T-helper 2 cell treated with Interferon-gamma antibody and Interleukin-4, amounts not matched to agents 100 ng/mL and 5 ng/mL, for 36 hours (primary cell): Measurements from ENCODE around the gene HSPA9. TPM values are rescaled to one million over a fixed set of nuclear protein-coding genes. Genes with fewer than 3 reads are reported as not detected.

ENCODE experiments used
- intact Hi-C: fragments of 100-400 bp; cut with micrococcal nuclease; formaldehyde crosslinking; loops from one replicate; pipeline ENCODE4 v1.15.1; 2023
- total RNA-seq: library from RNA; stranded (reverse); gene quantifications from 2 replicates; pipeline ENCODE4 v1.2.3, GENCODE V29; 2022

Gene HSPA9
- total RNA-seq, 1 donor from 2014 or later, result 227 TPM

DNA sequence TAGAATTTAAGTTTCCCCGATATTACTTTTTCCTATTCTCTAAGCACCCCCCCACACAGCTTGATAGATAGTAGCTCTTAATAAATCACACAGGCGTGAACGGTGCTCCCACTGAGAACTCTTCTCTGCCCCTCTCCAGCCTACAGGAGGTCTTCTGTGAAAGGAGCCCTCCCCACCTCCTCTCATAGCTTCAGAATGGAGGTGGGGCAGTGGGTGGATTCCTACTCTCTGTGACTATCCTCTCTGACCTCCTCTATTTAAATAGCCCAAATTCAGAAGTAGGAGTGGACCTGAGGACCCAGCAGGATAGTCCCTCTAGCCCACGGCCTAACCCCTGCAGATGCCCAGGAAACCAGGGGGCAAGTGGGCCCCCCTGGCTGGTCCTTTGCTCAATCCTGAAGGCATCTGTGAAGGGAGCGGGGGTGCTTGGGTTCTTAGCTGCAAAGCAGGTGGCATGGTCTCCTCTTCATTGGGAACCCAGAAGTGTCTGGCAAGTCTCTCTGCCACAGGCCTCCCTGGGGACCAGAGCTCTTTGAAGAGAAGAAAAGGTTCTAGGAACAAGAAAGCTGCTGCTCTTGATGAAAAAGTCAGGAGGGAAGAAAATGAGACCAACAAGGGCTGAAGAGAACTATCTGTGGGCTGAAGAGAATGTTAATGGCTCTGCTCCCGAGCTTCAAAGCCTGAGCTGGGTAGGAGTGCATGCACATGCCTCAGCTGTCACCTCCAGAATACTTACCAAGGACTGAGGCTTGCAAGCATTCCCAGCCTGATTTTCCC is 21.1 kb upstream of the HSPA9 start:
- intact Hi-C loops, result no loop called here

GRCh38 chr5:138595180-138595795 is 20.1 kb upstream of the HSPA9 start:
- intact Hi-C loops, result no loop called here

DNA sequence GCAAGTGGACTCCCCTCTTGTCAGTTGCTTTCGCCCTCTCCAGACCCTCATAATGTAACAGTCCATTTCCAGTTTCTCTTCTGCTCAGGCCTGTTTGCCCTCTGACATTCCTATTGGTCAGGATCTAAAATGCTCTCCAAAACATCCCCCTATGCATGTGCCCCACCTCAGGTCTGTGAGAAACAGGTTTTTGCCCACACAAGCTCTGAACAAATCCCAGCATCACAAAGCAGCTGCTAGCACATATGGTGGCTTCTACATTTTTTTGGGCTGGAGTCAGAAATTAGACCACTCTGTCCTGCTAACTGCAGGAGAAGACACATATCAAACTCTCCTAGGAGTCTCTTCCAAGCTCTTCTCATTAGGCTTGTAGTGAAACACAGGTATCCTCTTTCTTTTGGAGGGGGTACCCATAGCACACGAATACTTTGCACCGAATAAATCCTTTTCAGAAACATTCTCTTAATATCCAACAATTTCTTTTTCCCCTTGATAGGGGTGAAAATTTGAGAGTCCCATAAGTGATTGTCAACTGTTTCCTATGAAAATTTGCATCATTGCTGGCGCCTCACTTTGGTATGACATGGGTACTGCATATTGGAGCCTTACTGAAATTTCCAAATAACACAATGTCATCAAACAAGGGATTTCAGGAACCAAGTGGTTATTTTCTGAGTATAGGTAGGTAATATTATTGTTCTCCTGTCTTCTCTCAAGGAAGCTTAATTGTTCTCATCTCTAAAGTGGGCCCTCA is 19.3 kb upstream of the HSPA9 start:
- intact Hi-C loops, result no loop called here

- intact Hi-C loops, result loop anchor here (10.0 kb wide), 1 partner anchor 187 kb away; no protein-coding TSS in a partner anchor
These were observed 13.0 kb upstream of the HSPA9 start for GRCh38 chr5:138588013-138588788.

- intact Hi-C loops, result loop anchor here (10.0 kb wide), 1 partner anchor 190 kb away; no protein-coding TSS in a partner anchor
These were observed 10.0 kb upstream of the HSPA9 start for GRCh38 chr5:138585157-138585556.

DNA sequence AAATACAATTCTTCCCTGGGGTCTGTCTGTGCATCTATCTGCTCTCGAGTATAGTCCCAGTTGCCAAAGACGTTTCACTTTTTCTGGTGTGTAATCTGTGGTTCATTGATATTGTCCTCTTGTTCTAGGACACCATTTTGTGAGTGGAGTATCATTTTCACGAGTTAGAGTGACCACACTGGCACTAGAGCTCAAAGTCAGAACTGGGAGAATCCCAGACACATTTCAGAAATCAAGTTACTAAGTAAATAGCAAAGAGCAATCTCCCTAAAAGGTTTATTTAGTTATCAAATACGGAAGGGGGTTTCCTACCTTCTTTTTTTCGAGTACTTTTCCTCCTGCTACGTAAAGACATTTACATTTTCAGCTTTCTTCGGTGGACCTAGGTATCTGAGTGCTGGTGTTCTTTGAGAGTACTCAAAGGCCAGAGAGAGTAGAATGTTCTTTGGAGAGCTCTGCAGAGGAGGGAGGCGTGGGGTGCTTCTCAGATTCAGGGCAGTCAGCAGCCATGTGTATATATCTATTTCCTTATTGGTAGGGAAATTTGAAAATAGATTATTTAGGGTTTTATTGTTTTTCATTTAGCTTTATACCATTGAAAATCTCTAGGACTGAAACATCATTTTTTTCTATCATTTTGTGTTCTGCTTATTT is 8.9 kb upstream of the HSPA9 start:
- intact Hi-C loops, result loop anchor here (10.0 kb wide), 1 partner anchor 191 kb away; no protein-coding TSS in a partner anchor

DNA sequence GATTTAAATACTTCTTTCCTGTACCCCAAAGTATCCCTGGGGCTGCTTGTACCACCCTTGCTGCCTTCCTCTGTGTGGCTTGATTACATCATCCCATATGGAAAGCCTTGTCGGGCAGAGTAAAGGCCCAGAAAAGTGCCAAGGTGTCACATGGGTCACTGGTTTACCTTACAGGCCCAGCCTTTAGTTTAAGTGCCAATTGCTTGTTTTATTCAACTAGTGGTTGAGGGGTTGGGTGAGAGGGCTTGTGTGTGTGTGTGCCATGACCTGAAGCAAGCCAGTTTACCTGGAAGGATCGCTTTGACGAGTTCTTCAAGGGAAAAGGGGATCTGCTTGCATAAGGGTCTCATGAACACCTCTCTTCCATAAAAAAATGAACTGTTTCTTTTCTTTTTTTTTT is 7.8 kb upstream of the HSPA9 start:
- intact Hi-C loops, result loop anchor here (10.0 kb wide), 1 partner anchor 192 kb away; no protein-coding TSS in a partner anchor

DNA sequence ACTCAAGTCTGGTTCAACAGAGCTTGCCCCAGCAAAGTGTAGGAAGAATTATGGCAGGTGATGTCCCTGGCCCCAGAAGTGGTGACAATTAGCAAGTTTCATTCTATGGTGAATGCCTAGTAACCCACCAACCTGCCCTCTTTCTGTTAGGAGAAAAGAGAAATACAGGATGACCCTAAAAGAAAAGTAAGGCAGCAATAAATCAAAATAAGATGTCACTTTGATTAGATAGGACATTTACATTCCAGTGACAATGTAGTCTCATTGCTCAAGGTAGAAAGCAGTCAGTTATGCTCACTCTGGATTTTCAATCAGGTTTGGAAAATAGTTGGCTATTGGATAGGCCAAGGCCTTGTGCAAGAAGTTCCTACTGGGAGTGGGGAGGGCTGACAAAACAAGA is 5.6 kb upstream of the HSPA9 start:
- intact Hi-C loops, result loop anchor here (10.0 kb wide), 1 partner anchor 194 kb away; no protein-coding TSS in a partner anchor

GRCh38 chr5:138580001-138580400 is 4.8 kb upstream of the HSPA9 start:
- intact Hi-C loops, result loop anchor here (10.0 kb wide), 1 partner anchor 195 kb away; no protein-coding TSS in a partner anchor

DNA sequence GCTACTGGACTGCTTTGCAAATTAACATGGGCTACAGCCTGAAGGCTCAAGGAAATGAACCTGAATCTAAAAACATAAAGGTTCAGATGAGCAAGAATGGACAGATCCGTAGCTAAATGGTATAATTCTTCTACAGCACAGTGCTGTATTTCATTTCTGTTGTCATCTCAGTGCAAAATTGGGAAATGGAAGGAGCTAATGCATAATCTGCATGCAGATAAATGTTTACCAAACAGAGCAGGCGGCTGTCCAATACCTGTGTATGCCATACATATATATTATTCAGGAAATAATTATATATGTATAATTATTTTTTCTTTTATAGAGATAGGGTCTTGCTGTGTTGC is 4.3 kb upstream of the HSPA9 start:
- intact Hi-C loops, result loop anchor here (1.0 to 10.0 kb wide), 5 partner anchors 175 to 983 kb away; partner anchors contain the start of genes CTNNA1, HNRNPA0, SPATA24 and UBE2D2

DNA sequence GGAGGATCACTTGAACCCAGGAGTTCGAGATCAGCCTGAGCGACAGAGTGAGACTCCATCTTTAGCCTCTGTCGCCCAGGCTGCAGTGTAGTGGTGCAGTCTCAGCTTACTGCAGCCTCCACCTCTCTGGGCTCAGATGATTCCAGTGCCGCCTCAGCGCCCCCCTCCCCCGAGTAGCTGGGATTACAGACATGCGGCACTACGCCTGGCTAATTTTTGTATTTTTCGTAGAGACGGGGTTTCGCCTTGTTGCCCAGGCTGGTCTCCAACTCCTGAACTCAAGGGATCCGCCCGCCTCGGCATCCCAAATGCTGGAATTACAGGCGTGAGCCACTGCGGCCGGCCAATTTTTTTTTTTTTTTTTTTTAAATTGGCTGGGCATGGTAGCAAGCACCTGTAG is 2.3 kb upstream of the HSPA9 start:
- intact Hi-C loops, result loop anchor here (5.0 to 10.0 kb wide), 4 partner anchors 177 to 985 kb away; partner anchors contain the start of genes CTNNA1, HNRNPA0, SPATA24 and UBE2D2

DNA sequence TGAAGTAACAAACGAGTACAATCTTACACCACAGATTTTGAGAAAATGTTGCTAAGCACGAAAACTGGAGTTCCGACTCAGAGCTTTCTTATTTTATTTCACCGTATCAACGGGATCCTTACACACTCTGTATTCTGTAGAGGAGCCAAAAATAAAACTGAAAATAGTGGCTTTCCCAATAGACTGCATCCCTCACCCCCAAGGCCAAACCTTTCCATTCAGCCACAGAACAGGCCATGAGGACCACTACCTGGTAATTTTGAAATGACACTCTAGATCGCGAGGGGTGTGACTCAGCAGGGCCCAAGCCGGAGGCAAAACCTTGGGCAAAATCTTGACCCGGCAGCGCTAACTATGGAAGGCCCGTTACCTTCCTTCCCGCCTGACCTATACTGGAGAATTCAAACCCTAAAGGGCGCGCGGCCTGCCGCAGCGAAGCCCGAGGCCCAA is 432 bp downstream of the HSPA9 start:
- intact Hi-C loops, result loop anchor here (1.0 to 10.0 kb wide), 13 partner anchors 31 to 988 kb away; partner anchors contain the start of genes BRD8, CTNNA1, EGR1 and ETF1

GRCh38 chr5:138573949-138574670 is 1.1 kb downstream of the HSPA9 start:
- intact Hi-C loops, result loop anchor here (2.0 to 10.0 kb wide), 5 partner anchors 81 to 819 kb away; partner anchors contain the start of genes CTNNA1, HNRNPA0, PAIP2 and SIL1

DNA sequence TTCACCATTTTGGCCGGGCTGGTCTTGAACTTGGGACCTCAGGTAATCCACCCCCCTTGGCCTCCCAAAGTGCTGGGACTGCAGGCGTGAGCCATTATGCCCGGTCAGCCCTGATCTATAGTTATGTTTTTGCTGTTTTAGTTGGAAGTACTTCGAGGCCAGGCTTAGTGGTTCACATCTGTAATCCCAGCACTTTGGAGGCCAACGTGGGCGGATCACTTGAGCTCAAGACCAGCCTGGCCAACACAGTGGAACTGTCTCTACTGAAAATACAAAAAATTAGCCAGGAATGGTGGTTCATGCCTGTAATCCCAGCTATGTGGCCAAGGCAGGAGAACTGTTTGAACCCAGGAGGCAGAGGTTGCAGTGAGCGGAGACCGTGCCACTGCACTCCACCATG is 2.0 kb downstream of the HSPA9 start:
- intact Hi-C loops, result loop anchor here (10.0 kb wide), 2 partner anchors 182 to 818 kb away; partner anchors contain the start of genes CTNNA1 and HNRNPA0

- intact Hi-C loops, result loop anchor here (10.0 kb wide), 2 partner anchors 184 to 816 kb away; partner anchors contain the start of genes CTNNA1 and HNRNPA0
These were observed 4.3 kb downstream of the HSPA9 start for GRCh38 chr5:138570871-138571270.

DNA sequence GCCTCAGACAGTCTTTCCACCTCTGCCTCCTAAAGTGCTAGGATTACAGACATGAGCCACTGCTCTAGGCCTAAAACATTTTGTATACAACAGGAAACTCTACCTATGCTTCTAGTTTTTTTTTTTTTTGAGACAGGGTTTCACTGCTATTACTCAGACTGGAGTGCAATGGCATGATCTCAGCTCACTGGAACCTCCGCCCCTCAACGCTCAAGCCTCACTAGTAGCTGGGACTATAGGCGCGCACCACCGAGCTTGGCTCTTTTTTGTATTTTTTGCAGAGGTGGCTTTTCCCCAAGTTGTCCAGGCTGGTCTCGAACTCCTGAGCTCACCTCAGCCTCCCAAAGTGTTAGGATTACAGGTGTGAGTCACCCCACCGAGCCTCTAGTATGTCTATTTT is 5.4 kb downstream of the HSPA9 start:
- intact Hi-C loops, result loop anchor here (10.0 kb wide), 2 partner anchors 185 to 815 kb away; partner anchors contain the start of genes CTNNA1 and HNRNPA0

GRCh38 chr5:138568061-138568824 is 7.0 kb downstream of the HSPA9 start:
- intact Hi-C loops, result no loop called here

DNA sequence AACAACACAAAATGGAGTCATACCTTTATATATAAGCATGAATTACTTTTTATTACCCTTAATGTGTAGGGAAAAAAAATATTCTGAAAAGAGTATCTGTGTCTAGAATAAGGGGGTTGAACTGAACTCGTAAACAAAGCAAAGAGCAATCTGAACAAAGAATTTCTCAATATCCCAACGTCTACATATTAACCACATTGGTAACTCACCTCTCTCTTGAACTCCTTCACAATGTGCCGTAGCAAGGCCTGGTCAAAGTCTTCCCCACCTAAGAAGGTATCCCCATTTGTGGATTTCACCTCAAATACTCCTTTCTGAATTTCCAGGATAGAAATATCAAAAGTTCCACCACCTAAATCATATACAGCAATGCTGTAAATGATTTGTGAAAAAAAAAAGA is 8.4 kb downstream of the HSPA9 start:
- intact Hi-C loops, result no loop called here
